NCI-H2196 treated with DMSO at 0.1 percent for 48 hours (cell line): ENCODE measurements around the gene GET4.
"Not testable (repeated sequence)": the region's sequence is repeated elsewhere in the genome, so short reads cannot be mapped to it uniquely, and the experiment has no call there.

Source experiments
- DNase-seq: peaks from one replicate; lab custom pipeline; 2025; ENCODE audit not compliant: unreplicated experiment; lab: John Stamatoyannopoulos, UW

GET4 gene

GRCh38 chr7:845091-845490 lies 31.3 kb upstream of the GET4 start:
- no peak for DNase-seq

- no peak for DNase-seq
Measured at GRCh38 chr7:845731-846130, 30.6 kb upstream of the GET4 start.

- not testable (repeated sequence) for DNase-seq
Measured at GRCh38 chr7:846958-847650, 29.2 kb upstream of the GET4 start.

GRCh38 chr7:847728-848127 lies 28.6 kb upstream of the GET4 start:
- DNase-seq, result not testable (repeated sequence)

GRCh38 chr7:849145-849544 lies 27.2 kb upstream of the GET4 start:
- no peak for DNase-seq

GRCh38 chr7:849781-850180 lies 26.6 kb upstream of the GET4 start:
- no peak for DNase-seq

- no peak for DNase-seq
Measured at GRCh38 chr7:851204-851603, 25.1 kb upstream of the GET4 start.

- DNase-seq, result no peak
Measured at GRCh38 chr7:853366-854117, 22.8 kb upstream of the GET4 start.

- DNase-seq, result no peak
Measured at GRCh38 chr7:854118-854775, 22.1 kb upstream of the GET4 start.

- DNase-seq, result no peak
Measured at GRCh38 chr7:855686-856369, 20.5 kb upstream of the GET4 start.

- DNase-seq, result no peak
Measured at GRCh38 chr7:856444-857095, 19.8 kb upstream of the GET4 start.

GRCh38 chr7:857661-858060 lies 18.7 kb upstream of the GET4 start:
- DNase-seq, result no peak

- DNase-seq, result no peak
Measured at GRCh38 chr7:859359-860030, 16.9 kb upstream of the GET4 start.

GRCh38 chr7:860149-860548 lies 16.2 kb upstream of the GET4 start:
- DNase-seq, result no peak

GRCh38 chr7:861222-861621 lies 15.1 kb upstream of the GET4 start:
- no peak for DNase-seq

- no peak for DNase-seq
Measured at GRCh38 chr7:862157-862556, 14.2 kb upstream of the GET4 start.

GRCh38 chr7:863106-863505 lies 13.2 kb upstream of the GET4 start:
- DNase-seq, result no peak

GRCh38 chr7:865921-866320 lies 10.4 kb upstream of the GET4 start:
- no peak for DNase-seq

GRCh38 chr7:867001-867405 lies 9.4 kb upstream of the GET4 start:
- DNase-seq, result no peak

GRCh38 chr7:867406-868188 lies 8.8 kb upstream of the GET4 start:
- DNase-seq, result no peak
